ENCODE data around the gene CBX4.

DNA sequence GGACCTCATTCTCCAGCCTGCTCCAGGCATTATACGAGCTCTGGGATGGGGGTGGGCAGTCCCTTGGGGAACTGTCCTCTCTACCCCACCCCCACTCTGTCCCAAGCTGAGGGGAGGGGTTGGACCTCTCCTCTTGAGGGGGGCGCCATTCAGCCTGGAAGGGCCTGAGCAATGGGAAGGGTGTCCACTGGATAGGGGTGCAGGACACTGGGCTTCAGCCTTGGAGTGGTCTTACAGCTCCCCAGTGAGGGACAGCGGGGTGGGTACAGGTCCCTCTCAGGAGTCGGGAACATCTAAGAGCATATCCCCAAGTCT, 32.8 kb downstream of the CBX4 start:
- TF ChIP-seq, protein P1, sequence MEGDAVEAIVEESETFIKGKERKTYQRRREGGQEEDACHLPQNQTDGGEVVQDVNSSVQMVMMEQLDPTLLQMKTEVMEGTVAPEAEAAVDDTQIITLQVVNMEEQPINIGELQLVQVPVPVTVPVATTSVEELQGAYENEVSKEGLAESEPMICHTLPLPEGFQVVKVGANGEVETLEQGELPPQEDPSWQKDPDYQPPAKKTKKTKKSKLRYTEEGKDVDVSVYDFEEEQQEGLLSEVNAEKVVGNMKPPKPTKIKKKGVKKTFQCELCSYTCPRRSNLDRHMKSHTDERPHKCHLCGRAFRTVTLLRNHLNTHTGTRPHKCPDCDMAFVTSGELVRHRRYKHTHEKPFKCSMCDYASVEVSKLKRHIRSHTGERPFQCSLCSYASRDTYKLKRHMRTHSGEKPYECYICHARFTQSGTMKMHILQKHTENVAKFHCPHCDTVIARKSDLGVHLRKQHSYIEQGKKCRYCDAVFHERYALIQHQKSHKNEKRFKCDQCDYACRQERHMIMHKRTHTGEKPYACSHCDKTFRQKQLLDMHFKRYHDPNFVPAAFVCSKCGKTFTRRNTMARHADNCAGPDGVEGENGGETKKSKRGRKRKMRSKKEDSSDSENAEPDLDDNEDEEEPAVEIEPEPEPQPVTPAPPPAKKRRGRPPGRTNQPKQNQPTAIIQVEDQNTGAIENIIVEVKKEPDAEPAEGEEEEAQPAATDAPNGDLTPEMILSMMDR (optimal IDR thresholded peaks at IDR 0.05 in 1 of 3, IDR thresholded peaks at IDR 0.05 in 1 of 3, conservative IDR thresholded peaks at IDR 0.05 in 1 of 3; ENCODE audit: extremely low read depth in 1 of 3, insufficient read depth in 2 of 3, low read length in 3 of 3), result no peak
- TF ChIP-seq EZH2 (IDR thresholded peaks at IDR 0.05; ENCODE audit: low read length), result no peak

Data from keratinocyte (primary cell).